ENCODE results near the gene OLFML2B.
"Not testable (repeated sequence)": the region's sequence is repeated elsewhere in the genome, so short reads cannot be mapped to it uniquely, and the experiment has no call there.

The OLFML2B gene

DNA sequence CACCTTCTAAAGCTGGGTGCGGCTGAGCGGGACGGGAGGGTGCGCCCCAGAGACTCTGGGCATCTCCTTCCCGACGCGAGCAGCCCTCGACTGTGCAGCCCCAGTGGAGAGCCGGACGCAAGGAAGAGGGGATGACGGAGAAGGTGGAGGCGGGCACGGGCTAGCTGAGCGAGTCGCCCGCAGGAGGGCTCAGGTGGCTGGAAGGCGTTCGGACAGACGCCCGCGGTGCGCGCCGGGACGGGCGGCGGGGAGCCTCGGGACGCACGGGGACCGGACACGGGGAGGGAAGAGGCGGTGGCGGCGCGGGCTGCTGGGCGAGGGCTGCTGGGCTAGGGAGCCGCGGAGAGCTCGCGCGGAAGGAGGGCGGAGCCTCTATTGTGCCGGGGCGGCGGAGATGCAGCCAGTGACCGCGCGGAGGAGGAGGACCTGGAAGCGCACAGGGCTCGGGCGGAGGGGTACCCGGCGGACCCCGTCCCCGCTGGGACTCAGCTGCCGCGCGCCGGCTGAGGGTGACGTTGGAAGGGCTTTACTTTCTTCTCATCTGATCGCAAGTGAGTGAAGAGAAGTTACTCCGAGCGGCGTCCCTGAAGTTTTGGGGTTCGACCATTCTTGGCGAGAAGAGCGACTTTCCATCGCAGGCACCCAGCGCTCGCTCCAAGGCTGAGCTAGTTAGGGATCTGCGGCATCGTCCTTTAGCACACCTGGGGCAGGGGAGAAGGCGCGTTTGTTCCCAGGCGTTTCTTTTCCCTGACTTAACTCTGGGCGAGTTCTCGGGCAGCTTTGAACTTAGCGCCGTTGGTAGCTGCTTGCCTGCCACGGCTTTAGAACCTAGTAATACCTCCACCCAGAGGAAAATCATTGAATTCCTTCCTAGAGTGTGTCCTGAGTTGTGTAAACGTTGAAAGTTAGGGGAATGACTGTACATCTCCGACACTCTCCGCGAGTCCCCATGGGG lies at the start of gene OLFML2B:
OLFML2B (minus strand) TSS at position 323 of the 955 bp plus-strand sequence. CDS start 439 bp downstream, outside the sequence.
- peak; percentile 29 to 54 for DNase-seq (ENCODE audit: low read depth in 2 of 2)

GRCh38 chr1:162072740-162073139 lies 49.1 kb upstream of the OLFML2B start:
- no peak for DNase-seq (ENCODE audit: low read depth in 2 of 2)

DNA sequence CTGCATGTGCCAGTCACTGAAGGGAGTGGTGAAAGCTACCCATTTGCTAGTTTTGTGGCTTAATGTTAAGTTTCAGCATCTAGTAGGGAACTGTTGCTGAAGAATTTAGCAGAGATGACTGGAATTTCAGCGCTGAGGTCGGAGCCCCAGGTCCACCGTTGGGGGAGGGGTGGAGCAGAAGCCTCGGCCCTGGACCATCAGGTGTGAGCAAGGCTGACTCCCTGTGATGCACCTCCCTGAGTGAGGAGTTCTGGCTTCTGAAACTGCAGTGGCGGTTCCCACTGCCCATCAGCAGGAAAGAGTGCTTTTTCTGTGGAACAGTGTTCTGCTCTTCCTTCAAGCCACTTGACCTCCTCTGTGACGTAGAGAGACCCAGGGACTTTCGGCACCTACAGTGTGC lies 47.2 kb upstream of the OLFML2B start:
- no peak for DNase-seq (ENCODE audit: low read depth in 2 of 2)

GRCh38 chr1:162070094-162070748 lies 46.6 kb upstream of the OLFML2B start:
- no peak for DNase-seq (ENCODE audit: low read depth in 2 of 2)

DNA sequence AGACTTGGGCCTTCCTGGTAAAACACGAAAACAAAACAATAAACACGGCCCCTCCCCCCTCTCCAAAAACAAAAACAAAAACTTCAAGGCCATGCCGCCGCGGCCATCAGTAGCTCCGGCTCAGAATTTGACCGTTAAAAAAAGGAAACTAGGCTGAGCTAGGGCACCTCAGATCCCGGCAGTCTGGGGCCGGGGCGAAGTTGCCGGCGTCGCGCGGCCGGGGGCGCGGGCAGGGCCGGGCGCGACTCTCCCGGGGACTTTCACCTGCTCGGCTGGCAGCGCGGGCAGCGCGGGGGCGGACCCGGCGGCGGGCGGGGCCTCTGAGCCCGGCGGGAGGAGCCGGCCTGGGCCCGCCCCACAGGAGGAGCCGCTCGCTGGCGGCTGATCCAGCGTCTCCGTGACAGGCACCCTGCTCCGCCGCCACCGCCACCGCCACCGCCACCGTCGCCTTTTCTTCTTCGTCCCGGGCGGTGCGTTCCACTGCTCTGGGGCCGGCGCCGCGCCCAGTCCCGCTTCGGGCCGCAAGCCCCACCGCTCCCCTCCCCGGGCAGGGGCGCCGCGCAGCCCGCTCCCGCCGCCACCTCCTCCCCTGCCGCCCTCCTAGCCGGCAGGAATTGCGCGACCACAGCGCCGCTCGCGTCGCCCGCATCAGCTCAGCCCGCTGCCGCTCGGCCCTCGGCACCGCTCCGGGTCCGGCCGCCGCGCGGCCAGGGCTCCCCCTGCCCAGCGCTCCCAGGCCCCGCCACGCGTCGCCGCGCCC lies 45.8 kb upstream of the OLFML2B start, which contains the start of gene NOS1AP:
NOS1AP (plus strand) TSS at position 358 of the 760 bp plus-strand sequence. CDS start 487 bp downstream, outside the sequence.
- peak; percentile 69 to 76 for DNase-seq (ENCODE audit: low read depth in 2 of 2)

DNA sequence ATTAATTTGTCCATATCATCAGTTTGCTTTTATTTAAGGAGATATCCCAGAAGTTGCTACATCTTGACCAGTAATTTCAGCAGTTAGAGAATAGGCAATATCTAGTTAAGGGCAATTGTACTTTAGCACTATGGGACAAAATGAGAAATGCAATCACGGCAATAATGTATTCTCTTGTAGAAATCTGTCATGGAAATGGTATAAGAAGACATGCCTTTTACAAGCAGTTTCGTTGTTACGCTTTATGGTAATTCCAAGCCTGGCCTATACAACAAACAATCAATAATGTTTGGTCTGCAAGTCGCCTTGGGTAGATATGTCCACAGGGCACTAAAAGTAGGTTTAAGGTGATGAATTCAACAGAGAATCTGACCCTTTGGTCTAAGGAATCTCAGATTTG lies 44.6 kb upstream of the OLFML2B start:
- DNase-seq (ENCODE audit: low read depth in 2 of 2): no peak

DNA sequence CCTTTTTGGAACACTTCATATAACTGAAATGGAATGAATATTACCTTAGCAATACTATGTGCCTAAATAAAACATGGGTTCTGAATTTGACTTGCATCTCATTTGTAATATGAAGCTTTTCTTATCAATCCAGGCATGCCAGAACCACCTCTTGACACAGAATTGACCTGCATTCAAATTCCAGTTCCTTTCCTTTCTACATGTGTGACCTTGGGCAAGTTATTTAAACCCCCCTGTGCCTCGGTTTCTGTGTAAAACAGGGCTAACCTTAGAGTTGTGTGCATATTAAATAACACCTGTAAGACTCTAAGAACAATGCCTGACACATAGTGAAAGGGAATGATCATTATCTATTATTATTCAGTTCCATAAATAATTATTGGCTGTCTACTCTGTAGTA lies 43.8 kb upstream of the OLFML2B start:
- no peak for DNase-seq (ENCODE audit: low read depth in 2 of 2)

- DNase-seq (ENCODE audit: low read depth in 2 of 2): not testable (repeated sequence)
Observed at GRCh38 chr1:162066836-162067235, 43.2 kb upstream of the OLFML2B start.

GRCh38 chr1:162065016-162065415 lies 41.3 kb upstream of the OLFML2B start:
- no peak for DNase-seq (ENCODE audit: low read depth in 2 of 2)

- DNase-seq (ENCODE audit: low read depth in 2 of 2): no peak
Observed at GRCh38 chr1:162062542-162063015, 38.9 kb upstream of the OLFML2B start.

DNA sequence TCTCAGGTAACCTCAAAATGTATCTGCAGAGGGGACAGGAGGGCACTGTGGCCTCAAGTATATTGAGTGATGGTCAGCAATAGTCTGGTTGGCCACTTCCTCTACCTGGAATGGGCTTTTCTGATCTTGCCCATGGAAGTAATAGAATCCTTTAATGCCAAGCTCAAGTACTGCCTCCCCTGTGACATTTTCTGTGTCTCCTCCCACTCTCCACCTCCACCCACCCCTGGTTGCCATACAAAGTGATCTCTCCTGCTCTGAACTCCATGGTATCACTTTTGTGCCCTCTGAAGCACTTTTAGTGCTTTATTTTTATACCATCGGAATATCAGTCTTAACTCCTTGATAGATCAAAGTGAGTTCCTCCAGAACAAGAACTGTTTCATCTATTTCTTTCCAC lies 36.6 kb upstream of the OLFML2B start:
- DNase-seq (ENCODE audit: low read depth in 2 of 2): no peak

- DNase-seq (ENCODE audit: low read depth in 2 of 2): no peak
Observed at GRCh38 chr1:162059721-162060120, 36.1 kb upstream of the OLFML2B start.

DNA sequence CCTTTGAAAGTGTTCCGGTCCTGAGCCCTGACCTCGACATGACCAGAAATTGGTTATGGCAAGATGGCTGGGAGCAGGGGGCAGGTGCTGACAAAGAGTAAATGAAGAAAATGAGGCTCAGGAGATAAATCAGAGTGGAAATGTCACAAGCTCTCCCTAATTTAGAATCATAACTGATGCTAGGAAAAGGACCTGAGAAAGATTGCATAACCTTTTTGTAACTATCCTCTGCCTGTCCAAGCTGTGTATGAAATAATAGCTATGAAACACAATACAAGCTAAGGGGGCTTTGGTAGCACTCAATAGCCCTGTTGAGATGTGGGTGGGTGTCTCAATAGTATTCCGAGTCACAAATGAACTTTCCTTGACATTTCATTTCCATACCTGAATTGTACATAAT lies 32.9 kb upstream of the OLFML2B start:
- no peak for DNase-seq (ENCODE audit: low read depth in 2 of 2)

- no peak for DNase-seq (ENCODE audit: low read depth in 2 of 2)
Observed at GRCh38 chr1:162056043-162056442, 32.4 kb upstream of the OLFML2B start.

- DNase-seq (ENCODE audit: low read depth in 2 of 2): no peak
Observed at GRCh38 chr1:162055062-162055461, 31.4 kb upstream of the OLFML2B start.

DNA sequence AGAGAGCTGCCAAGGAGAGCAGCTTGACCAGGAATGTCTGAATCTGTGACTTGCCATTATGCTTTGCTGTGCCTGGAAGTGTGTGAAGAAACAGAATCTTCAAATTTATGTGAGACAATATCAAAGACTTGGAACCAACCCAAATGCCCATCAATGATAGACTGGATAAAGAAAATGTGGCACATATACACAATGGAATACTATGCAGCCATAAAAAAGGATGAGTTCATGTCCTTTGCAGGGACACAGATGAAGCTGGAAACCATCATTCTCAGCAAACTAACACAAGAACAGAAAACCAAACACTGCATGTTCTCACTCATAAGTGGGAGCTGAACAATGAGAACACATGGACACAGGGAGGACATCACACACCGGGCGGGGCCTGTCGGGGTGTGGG lies 30.3 kb upstream of the OLFML2B start:
- not testable (repeated sequence) for DNase-seq (ENCODE audit: low read depth in 2 of 2)

GRCh38 chr1:162046921-162047320 lies 23.3 kb upstream of the OLFML2B start:
- no peak for DNase-seq (ENCODE audit: low read depth in 2 of 2)

- no peak for DNase-seq (ENCODE audit: low read depth in 2 of 2)
Observed at GRCh38 chr1:162042361-162042760, 18.7 kb upstream of the OLFML2B start.

DNA sequence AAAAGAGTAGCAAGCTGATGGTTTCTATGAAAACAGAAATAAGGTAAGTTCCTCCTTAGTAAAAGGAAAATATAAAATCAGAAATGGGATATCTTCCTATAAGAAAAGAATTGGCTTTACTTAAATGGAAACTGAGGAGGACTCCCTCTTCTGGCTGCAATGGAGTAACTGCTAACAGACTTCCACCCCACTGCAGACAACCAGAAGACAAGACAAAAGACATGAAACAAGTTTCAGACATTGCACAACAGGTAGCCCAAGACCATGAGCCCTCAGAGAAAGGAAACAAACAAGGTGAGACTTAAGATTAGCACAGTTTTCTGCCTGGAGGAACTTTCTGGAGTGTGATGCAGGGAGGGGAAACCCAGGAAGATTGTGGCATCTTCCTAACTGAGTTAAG lies 17.0 kb upstream of the OLFML2B start:
- no peak for DNase-seq (ENCODE audit: low read depth in 2 of 2)

- DNase-seq (ENCODE audit: low read depth in 2 of 2): no peak
Observed at GRCh38 chr1:162040001-162040400, 16.3 kb upstream of the OLFML2B start.

- no peak for DNase-seq (ENCODE audit: low read depth in 2 of 2)
Observed at GRCh38 chr1:162038624-162039023, 15.0 kb upstream of the OLFML2B start.

- no peak for DNase-seq (ENCODE audit: low read depth in 2 of 2)
Observed at GRCh38 chr1:162036163-162036562, 12.5 kb upstream of the OLFML2B start.

Data from stimulated activated CD4-positive, alpha-beta T cell treated with anti-CD3 and anti-CD28 coated beads, Interleukin-4, amount 100 ng/mL, for 48 hours (primary cell).